ENCODE data around the gene AGBL1.

Gene AGBL1

GRCh38 chr15:86163816-86164215 lies 84.1 kb downstream of the AGBL1 start:
- no peak for DNase-seq (ENCODE audit: low read depth in 3 of 3)

- DNase-seq (ENCODE audit: low read depth in 3 of 3) = no peak
Measured at GRCh38 chr15:86164232-86164898, 84.7 kb downstream of the AGBL1 start.

GRCh38 chr15:86165265-86166211 lies 85.9 kb downstream of the AGBL1 start:
- no peak for DNase-seq (ENCODE audit: low read depth in 3 of 3)

- no peak for DNase-seq (ENCODE audit: low read depth in 3 of 3)
Measured at GRCh38 chr15:86167841-86168240, 88.2 kb downstream of the AGBL1 start.

- no peak for DNase-seq (ENCODE audit: low read depth in 3 of 3)
Measured at GRCh38 chr15:86178845-86179244, 99.2 kb downstream of the AGBL1 start.

GRCh38 chr15:86183596-86184491 lies 104.2 kb downstream of the AGBL1 start:
- peak; percentile 14 to 39 (median 21) for DNase-seq (ENCODE audit: low read depth in 3 of 3)

GRCh38 chr15:86193716-86194380 lies 114.2 kb downstream of the AGBL1 start:
- no peak for DNase-seq (ENCODE audit: low read depth in 3 of 3)

- no peak for DNase-seq (ENCODE audit: low read depth in 3 of 3)
Measured at GRCh38 chr15:86197770-86198169, 118.1 kb downstream of the AGBL1 start.

GRCh38 chr15:86199467-86200145 lies 119.9 kb downstream of the AGBL1 start:
- no peak for DNase-seq (ENCODE audit: low read depth in 3 of 3)

- no peak for DNase-seq (ENCODE audit: low read depth in 3 of 3)
Measured at GRCh38 chr15:86201313-86202008, 121.8 kb downstream of the AGBL1 start.

GRCh38 chr15:86203462-86203861 lies 123.8 kb downstream of the AGBL1 start:
- no peak for DNase-seq (ENCODE audit: low read depth in 3 of 3)

GRCh38 chr15:86205096-86205495 lies 125.4 kb downstream of the AGBL1 start:
- DNase-seq (ENCODE audit: low read depth in 3 of 3) = no peak

- no peak for DNase-seq (ENCODE audit: low read depth in 3 of 3)
Measured at GRCh38 chr15:86213420-86213819, 133.7 kb downstream of the AGBL1 start.

GRCh38 chr15:86213888-86214287 lies 134.2 kb downstream of the AGBL1 start:
- no peak for DNase-seq (ENCODE audit: low read depth in 3 of 3)

- DNase-seq (ENCODE audit: low read depth in 3 of 3) = no peak
Measured at GRCh38 chr15:86221119-86221518, 141.4 kb downstream of the AGBL1 start.

GRCh38 chr15:86229306-86229705 lies 149.6 kb downstream of the AGBL1 start:
- no peak for DNase-seq (ENCODE audit: low read depth in 3 of 3)

- no peak for DNase-seq (ENCODE audit: low read depth in 3 of 3)
Measured at GRCh38 chr15:86229936-86230335, 150.3 kb downstream of the AGBL1 start.

GRCh38 chr15:86231864-86232721 lies 152.4 kb downstream of the AGBL1 start:
- peak in 2 of 3 donors; percentile 3 to 21 for DNase-seq (ENCODE audit: low read depth in 3 of 3)

- DNase-seq (ENCODE audit: low read depth in 3 of 3) = no peak
Measured at GRCh38 chr15:86235667-86236066, 156.0 kb downstream of the AGBL1 start.
